Measurements from ENCODE around the gene NAGS. TPM values are rescaled to one million over a fixed set of nuclear protein-coding genes. Genes with fewer than 3 reads are reported as not detected.

NAGS gene
- total RNA-seq, 3 donors from 2014 or later (not counting 1 experiment from before 2014, with no cell fraction given): 0.92 to 1.7 (median 1.1) TPM

- intact Hi-C loops (cut with micrococcal nuclease): no loop called here
- 4% methylated on average over 78 of the region's 78 CpGs for WGBS (ENCODE audit: insufficient coverage)
- Mint-ChIP-seq H3K4me3 (peak overlapping the region; percentile 37), H3K27ac (no peak overlapping the region), H3K9me3 (no peaks in the 10 kb centered on the region), H3K36me3 (no peaks in the 10 kb centered on the region), H3K4me1 (no peaks in the 10 kb centered on the region), H3K27me3 (ENCODE audit: low read depth in 2 of 2) (peaks cover 46 to 57% of the 10 kb centered on the region in 2 donors)
- ATAC-seq (peak in 1 of 3 donors; percentile 54), DNase-seq (peak in 1 of 2 donors; percentile 19)
- H3K27ac ChIP-seq (ENCODE audit: low read length): no peak overlapping the region
- H3K9me3 ChIP-seq (ENCODE audit: control insufficient read depth, insufficient read depth, low read length): no peaks in the 10 kb centered on the region
- peaks cover 4% of the 10 kb centered on the region for H3K4me1 ChIP-seq (ENCODE audit: control insufficient read depth, insufficient read depth, low read length)
- no peak for TF ChIP-seq CTCF (IDR thresholded peaks at IDR 0.05)
- no peaks in the 10 kb centered on the region for H3K36me3 ChIP-seq (ENCODE audit: control insufficient read depth, insufficient read depth, low read length)
- no peak overlapping the region for H3K4me3 ChIP-seq (ENCODE audit: low read length)
- peaks cover 20% of the 10 kb centered on the region for H3K27me3 ChIP-seq (ENCODE audit: control insufficient read depth, insufficient read depth, low read length)
Observed at GRCh38 chr17:43983515-43984411, 20.7 kb upstream of the NAGS start.

GRCh38 chr17:43984521-43984920 lies 19.9 kb upstream of the NAGS start:
- Mint-ChIP-seq H3K27ac (no peak overlapping the region), H3K36me3 (no peaks in the 10 kb centered on the region), H3K4me1 (no peaks in the 10 kb centered on the region), H3K27me3 (ENCODE audit: low read depth in 2 of 2) (peaks cover 46 to 55% of the 10 kb centered on the region in 2 donors), H3K4me3 (no peak overlapping the region), H3K9me3 (no peaks in the 10 kb centered on the region)
- ATAC-seq (no peak), DNase-seq (no peak)
- WGBS (ENCODE audit: insufficient coverage): 90% methylated on average over 8 of the region's 8 CpGs
- no peak for TF ChIP-seq CTCF (IDR thresholded peaks at IDR 0.05)
- H3K27me3 ChIP-seq (ENCODE audit: control insufficient read depth, insufficient read depth, low read length): peaks cover 20% of the 10 kb centered on the region
- no peaks in the 10 kb centered on the region for H3K36me3 ChIP-seq (ENCODE audit: control insufficient read depth, insufficient read depth, low read length)
- no peak overlapping the region for H3K27ac ChIP-seq (ENCODE audit: low read length)
- no peaks in the 10 kb centered on the region for H3K9me3 ChIP-seq (ENCODE audit: control insufficient read depth, insufficient read depth, low read length)
- intact Hi-C loops (cut with micrococcal nuclease): no loop called here
- no peak overlapping the region for H3K4me3 ChIP-seq (ENCODE audit: low read length)
- peaks cover 4% of the 10 kb centered on the region for H3K4me1 ChIP-seq (ENCODE audit: control insufficient read depth, insufficient read depth, low read length)

GRCh38 chr17:43986225-43986981 lies 18.0 kb upstream of the NAGS start:
- no peak overlapping the region for H3K27ac ChIP-seq (ENCODE audit: low read length)
- H3K4me3 ChIP-seq (ENCODE audit: low read length): no peak overlapping the region
- no peak for DNase-seq
- H3K36me3 ChIP-seq (ENCODE audit: control insufficient read depth, insufficient read depth, low read length): no peaks in the 10 kb centered on the region
- no peaks in the 10 kb centered on the region for H3K9me3 ChIP-seq (ENCODE audit: control insufficient read depth, insufficient read depth, low read length)
- no peaks in the 10 kb centered on the region for H3K9me3 Mint-ChIP-seq
- no peak for ATAC-seq
- WGBS (ENCODE audit: insufficient coverage): 81% methylated on average over 7 of the region's 7 CpGs
- peaks cover 43 to 55% of the 10 kb centered on the region in 2 donors for H3K27me3 Mint-ChIP-seq (ENCODE audit: low read depth in 2 of 2)
- H3K4me3 Mint-ChIP-seq: no peak overlapping the region
- peaks cover 4% of the 10 kb centered on the region for H3K4me1 ChIP-seq (ENCODE audit: control insufficient read depth, insufficient read depth, low read length)
- H3K27me3 ChIP-seq (ENCODE audit: control insufficient read depth, insufficient read depth, low read length): peaks cover 20% of the 10 kb centered on the region
- H3K36me3 Mint-ChIP-seq: no peaks in the 10 kb centered on the region
- TF ChIP-seq CTCF (IDR thresholded peaks at IDR 0.05): no peak
- no peaks in the 10 kb centered on the region for H3K4me1 Mint-ChIP-seq
- no peak overlapping the region for H3K27ac Mint-ChIP-seq
- intact Hi-C loops (cut with micrococcal nuclease): no loop called here

Data from natural killer cell (primary cell).